K562 (cell line): ENCODE measurements around the gene BOD1L1. TPM values are rescaled to one million over a fixed set of nuclear protein-coding genes. Genes with fewer than 3 reads are reported as not detected.

Experiments
- CEBPG ChIP-seq, 3 experiments: fragments of 200-800 bp in 1 of 3; sonication (Bioruptor generic) in 1 of 3; sonication (generic) in 1 of 3; formaldehyde crosslinking in 1 of 3; IDR thresholded peaks in 2 of 3; conservative IDR thresholded peaks in 1 of 3; 2 replicates each; pipeline versions ENCODE4 v1.6.1 to v1.8.0; 2016 to 2022; ENCODE audit warnings: missing compliant biosample characterization in 2 of 3, missing genetic modification characterization in 2 of 3, mild to moderate bottlenecking in 1 of 3, missing genetic modification reagents in 1 of 3
- CREB1 ChIP-seq, 2 experiments: sonication (generic) in 1 of 2; formaldehyde crosslinking in 1 of 2; IDR thresholded peaks; 2 replicates each; pipeline versions ENCODE4 v1.6.1 to v1.8.0; 2012 to 2022; ENCODE audit warnings: inconsistent platforms in 1 of 2, mild to moderate bottlenecking in 1 of 2, missing genetic modification reagents in 1 of 2, moderate library complexity in 1 of 2
- EHMT2 ChIP-seq: fragments of 450-650 bp; IDR thresholded peaks from 2 replicates; pipeline ENCODE4 v1.6.1; 2018; ENCODE audit warnings: antibody characterized with exemption
- ELF2 ChIP-seq: fragments of 250-450 bp; sonication (Bioruptor Pico); IDR thresholded peaks from 2 replicates; pipeline ENCODE4 v1.5.0; 2021; ENCODE audit warnings: mild to moderate bottlenecking
- FOXA1 ChIP-seq: fragments of 450-650 bp; IDR thresholded peaks from 2 replicates; pipeline ENCODE4 v1.6.1; 2016; ENCODE audit warnings: mild to moderate bottlenecking, borderline replicate concordance
- GABPA ChIP-seq: fragments of 200-800 bp; sonication (Bioruptor generic); conservative IDR thresholded peaks from 2 replicates; pipeline ENCODE4 v1.6.1; 2016; ENCODE audit warnings: low read depth, missing genetic modification characterization, missing compliant biosample characterization
- HDAC1 ChIP-seq, 2 experiments: fragments of 450-650 bp; IDR thresholded peaks; 2 replicates each; pipeline ENCODE4 v1.6.1; 2016 to 2017; ENCODE audit warnings: inconsistent platforms in 1 of 2, mild to moderate bottlenecking in 1 of 2, moderate library complexity in 1 of 2
- HDAC2 ChIP-seq: fragments of 450-650 bp; IDR thresholded peaks from 2 replicates; pipeline ENCODE4 v1.6.1; 2016; ENCODE audit warnings: mild to moderate bottlenecking
- HMBOX1 ChIP-seq: sonication (generic); IDR thresholded peaks from 2 replicates; pipeline ENCODE4 v1.6.1; 2016
- ILK ChIP-seq: fragments of 450-650 bp; IDR thresholded peaks from 2 replicates; pipeline ENCODE4 v1.6.1; 2016; ENCODE audit warnings: missing genetic modification characterization, low read depth, mild to moderate bottlenecking, missing compliant biosample characterization, moderate library complexity, borderline replicate concordance
- MCM2 ChIP-seq: fragments of 450-650 bp; IDR thresholded peaks from 2 replicates; pipeline ENCODE4 v1.6.1; 2017; ENCODE audit warnings: low read depth, mild to moderate bottlenecking
- MYC ChIP-seq, 2 experiments: fragments of 250-450 bp in 1 of 2; sonication (Bioruptor Pico) in 1 of 2; IDR thresholded peaks; 2 replicates each; pipeline versions ENCODE4 v1.5.1 to v1.6.1; 2012 to 2021; ENCODE audit warnings: low read depth in 2 of 2, borderline replicate concordance in 1 of 2, improper control_type of control experiment in 1 of 2, low read length in 1 of 2, mild to moderate bottlenecking in 1 of 2, moderate library complexity in 1 of 2
- RNF2 ChIP-seq: sonication (generic); IDR thresholded peaks from 2 replicates; pipeline ENCODE4 v1.6.1; 2016
- SAP30 ChIP-seq: fragments of 200-600 bp; sonication (generic); IDR thresholded peaks from 2 replicates; pipeline ENCODE4 v1.6.1; 2012; ENCODE audit warnings: borderline replicate concordance, low read depth, mild to moderate bottlenecking, moderate library complexity, low read length, control low read depth, inconsistent platforms; ENCODE audit not compliant: insufficient read depth, poor library complexity, severe bottlenecking
- STAT5A ChIP-seq: IDR thresholded peaks from 2 replicates; pipeline ENCODE4 v1.6.1; 2012; ENCODE audit warnings: low read length, inconsistent platforms, borderline replicate concordance
- STAT5B ChIP-seq: fragments of 250-450 bp; sonication (Bioruptor Pico); IDR thresholded peaks from 2 replicates; pipeline ENCODE4 v1.8.0; 2021; ENCODE audit warnings: mild to moderate bottlenecking, inconsistent platforms
- TBP ChIP-seq: optimal IDR thresholded peaks from 2 replicates; pipeline ENCODE3; 2011; ENCODE audit warnings: low read depth, low read length, improper control_type of control experiment
- THRAP3 ChIP-seq: fragments of 450-650 bp; IDR thresholded peaks from 2 replicates; pipeline ENCODE4 v1.6.1; 2016; ENCODE audit warnings: mild to moderate bottlenecking, inconsistent platforms, borderline replicate concordance
- TOE1 ChIP-seq, 2 experiments: fragments of 450-650 bp in 1 of 2; sonication (generic) in 1 of 2; formaldehyde crosslinking in 1 of 2; IDR thresholded peaks; 2 replicates each; pipeline versions ENCODE4 v1.7.1 to v1.8.0; 2016 to 2022; ENCODE audit warnings: borderline replicate concordance in 2 of 2, mild to moderate bottlenecking in 2 of 2, antibody characterized with exemption in 1 of 2, inconsistent platforms in 1 of 2, low read depth in 1 of 2, missing genetic modification reagents in 1 of 2, moderate library complexity in 1 of 2
- ZBED1 ChIP-seq: IDR thresholded peaks from 2 replicates; pipeline ENCODE4 v1.6.1; 2014
- ZBTB17 ChIP-seq: fragments of 450-650 bp; formaldehyde crosslinking; IDR thresholded peaks from 2 replicates; pipeline ENCODE4 v1.4.0; 2020; ENCODE audit warnings: mild to moderate bottlenecking
- ZKSCAN1 ChIP-seq: fragments of 150-350 bp; IDR thresholded peaks from 2 replicates; pipeline ENCODE4 v1.6.1; 2016; ENCODE audit warnings: low read depth, low read length
- ZNF140 ChIP-seq: fragments of 250-450 bp; sonication (Bioruptor Pico); IDR thresholded peaks from 2 replicates; pipeline ENCODE4 v1.8.0; 2021; ENCODE audit warnings: moderate library complexity, mild to moderate bottlenecking, inconsistent platforms
- ZNF583 ChIP-seq: fragments of 250-450 bp; sonication (Bioruptor Pico); IDR thresholded peaks from 2 replicates; pipeline ENCODE4 v1.4.0; 2020
- ZNF644 ChIP-seq: fragments of 200-800 bp; sonication (Bioruptor generic); IDR thresholded peaks from 2 replicates; pipeline ENCODE4 v1.6.1; 2016; ENCODE audit warnings: low read depth, missing genetic modification characterization, missing compliant biosample characterization
- ZSCAN29 ChIP-seq: fragments of 450-650 bp; IDR thresholded peaks from 2 replicates; pipeline ENCODE4 v1.6.1; 2017
- polyA plus RNA-seq, 8 experiments: library from polyadenylated mRNA; depleted of rRNA in 4 of 8; stranded (reverse) in 5 of 8; unstranded in 3 of 8; fragments of >200 nt; fragmentation: Nextera tagmentation in 2 of 8; fragmentation: Illumina TruSeq in 1 of 8; extraction: Ambion mirVana in 2 of 8; extraction: Trizol in 1 of 8; gene quantifications; 2 replicates each; pipeline versions ENCODE4 v1.2.1 to v1.2.3, GENCODE V29; 2011 to 2014; ENCODE audit warnings: inconsistent platforms in 1 of 8, missing spikeins in 1 of 8
- total RNA-seq, 7 experiments: library from RNA; depleted of rRNA in 6 of 7; stranded (reverse); fragments of >200 nt in 6 of 7; fragmentation: Illumina TruSeq in 2 of 7; extraction: Trizol in 2 of 7; gene quantifications; 2 replicates each; pipeline versions ENCODE4 v1.2.1 to v1.2.3, GENCODE V29; 2011 to 2021; ENCODE audit warnings: low replicate concordance in 1 of 7
- TF ChIP-seq, protein P1 (sequence below): fragments of 200-800 bp; sonication (Bioruptor generic); IDR thresholded peaks from 2 replicates; pipeline ENCODE4 v1.6.1; 2017; ENCODE audit warnings: missing genetic modification characterization, missing compliant biosample characterization

The BOD1L1 gene
- total and polyA plus RNA-seq, 9 of the 15 experiments (the other 6 are each of a cell fraction or from before 2014, with no cell fraction given) = 4.8 to 23.2 (median 17.7) TPM

- TF ChIP-seq HMBOX1 = no peak
- TF ChIP-seq ZSCAN29 = no peak
- TF ChIP-seq STAT5A = no peak
- no peak for TF ChIP-seq STAT5B (CRISPR knock-in tag)
- no peak for TF ChIP-seq ZNF583 (CRISPR knock-in tag)
- TF ChIP-seq TOE1 (IDR thresholded peaks at IDR 0.05; ENCODE audit: borderline replicate concordance) = no peak
- TF ChIP-seq TOE1 (CRISPR knock-in tag; IDR thresholded peaks at IDR 0.05; ENCODE audit: borderline replicate concordance, low read depth) = no peak
- TF ChIP-seq ZKSCAN1 = peak; percentile 95
- TF ChIP-seq THRAP3 = no peak
- TF ChIP-seq CEBPG (CRISPR knock-in tag; IDR thresholded peaks at IDR 0.05) = no peak
- no peak for TF ChIP-seq CEBPG (tag; conservative IDR thresholded peaks at IDR 0.05 in 1 of 2, IDR thresholded peaks at IDR 0.05 in 1 of 2)
- TF ChIP-seq MCM2 = no peak
- no peak for TF ChIP-seq ELF2 (CRISPR knock-in tag)
- TF ChIP-seq HDAC1 (IDR thresholded peaks at IDR 0.05) = no peak
- TF ChIP-seq HDAC2 = no peak
- TF ChIP-seq FOXA1 = no peak
- TF ChIP-seq ZBED1 = no peak
- TF ChIP-seq ILK (tag) = no peak
- no peak for TF ChIP-seq CREB1 (IDR thresholded peaks at IDR 0.05)
- TF ChIP-seq CREB1 (CRISPR knock-in tag; IDR thresholded peaks at IDR 0.05) = no peak
- TF ChIP-seq, protein P1, sequence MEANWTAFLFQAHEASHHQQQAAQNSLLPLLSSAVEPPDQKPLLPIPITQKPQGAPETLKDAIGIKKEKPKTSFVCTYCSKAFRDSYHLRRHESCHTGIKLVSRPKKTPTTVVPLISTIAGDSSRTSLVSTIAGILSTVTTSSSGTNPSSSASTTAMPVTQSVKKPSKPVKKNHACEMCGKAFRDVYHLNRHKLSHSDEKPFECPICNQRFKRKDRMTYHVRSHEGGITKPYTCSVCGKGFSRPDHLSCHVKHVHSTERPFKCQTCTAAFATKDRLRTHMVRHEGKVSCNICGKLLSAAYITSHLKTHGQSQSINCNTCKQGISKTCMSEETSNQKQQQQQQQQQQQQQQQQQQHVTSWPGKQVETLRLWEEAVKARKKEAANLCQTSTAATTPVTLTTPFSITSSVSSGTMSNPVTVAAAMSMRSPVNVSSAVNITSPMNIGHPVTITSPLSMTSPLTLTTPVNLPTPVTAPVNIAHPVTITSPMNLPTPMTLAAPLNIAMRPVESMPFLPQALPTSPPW (CRISPR knock-in tag) = peak; percentile 80
- TF ChIP-seq TBP = no peak
- no peak for TF ChIP-seq ZNF644 (tag)
- 0 out of 2 replicates have a peak, but pooled peaks have one; percentile 89 for TF ChIP-seq GABPA (tag)
- 0 out of 2 replicates have a peak, but pooled peaks have one; percentile 7 for TF ChIP-seq RNF2
- no peak for TF ChIP-seq ZBTB17 (CRISPR knock-in tag)
- no peak for TF ChIP-seq MYC (IDR thresholded peaks at IDR 0.05; ENCODE audit: low read depth, low read length)
- no peak for TF ChIP-seq MYC (CRISPR knock-in tag; IDR thresholded peaks at IDR 0.05; ENCODE audit: borderline replicate concordance, low read depth)
- TF ChIP-seq EHMT2 = no peak
- TF ChIP-seq ZNF140 (CRISPR knock-in tag) = no peak
- TF ChIP-seq SAP30 = peak; percentile 23
Measured at GRCh38 chr4:13627178-13627605, 333 bp downstream of the BOD1L1 start (continued).
